ENCODE results near the gene CD209. TPM values are rescaled to one million over a fixed set of nuclear protein-coding genes. Genes with fewer than 3 reads are reported as not detected.

CD209 gene
- polyA plus RNA-seq, 1 donor from 2014 or later: not detected

- Histone ChIP-seq H3K27me3 (ENCODE audit: insufficient read depth, low read depth, low read length) (no peaks in the 10 kb centered on the region), H3K9me3 (ENCODE audit: low read length) (no peaks in the 10 kb centered on the region), H3F3A (ENCODE audit: insufficient read depth, low read length, poor library complexity, severe bottlenecking) (no peaks in the 10 kb centered on the region), H3K9me2 (ENCODE audit: insufficient read depth, low read length) (no peaks in the 10 kb centered on the region), H3K79me2 (replicated peaks; ENCODE audit: insufficient read depth, low read length) (no peaks in the 10 kb centered on the region), H3K4me2 (ENCODE audit: low read length) (no peak overlapping the region), H3K27ac (ENCODE audit: low read length) (no peak overlapping the region), H3K36me3 (ENCODE audit: insufficient read depth, low read length) (no peaks in the 10 kb centered on the region), H3K4me3 (ENCODE audit: low read length) (no peak overlapping the region), H2AFZ (ENCODE audit: low read depth, low read length) (no peak overlapping the region), H4K20me1 (ENCODE audit: insufficient read depth) (no peaks in the 10 kb centered on the region), H3K9ac (ENCODE audit: low read length) (no peak overlapping the region)
- TF ChIP-seq TAF1 (IDR thresholded peaks at IDR 0.05; ENCODE audit: low read depth): no peak
- no peak for TF ChIP-seq EP300 (conservative IDR thresholded peaks at IDR 0.05; ENCODE audit: poor library complexity, severe bottlenecking)
- TF ChIP-seq POLR2AphosphoS5 (IDR thresholded peaks at IDR 0.05): no peak
Observed at GRCh38 chr19:7690779-7691258, 56.5 kb downstream of the CD209 start.

Other genes starting within 250 kb of the CD209 start
- 14.6 and 22.0 TPM in 2 replicates for gene ZNF358, start 231.4 kb downstream of the CD209 start, polyA plus RNA-seq
- 16.9 and 20.6 TPM in 2 replicates for gene MCOLN1, start 224.9 kb downstream of the CD209 start, polyA plus RNA-seq
- 10.8 and 25.0 TPM in 2 replicates for gene PNPLA6, start 211.8 kb downstream of the CD209 start, polyA plus RNA-seq
- gene CAMSAP3, start 151.7 kb downstream of the CD209 start, polyA plus RNA-seq: 17.0 and 22.5 TPM in 2 replicates
- 19.6 and 20.8 TPM in 2 replicates for gene XAB2, start 118.0 kb downstream of the CD209 start, polyA plus RNA-seq
- 84.6 and 105 TPM in 2 replicates for gene PET100, start 117.7 kb downstream of the CD209 start, polyA plus RNA-seq
- not detected in 2 replicates for gene PCP2, start 113.8 kb downstream of the CD209 start, polyA plus RNA-seq
- 1.7 and 7.8 TPM in 2 replicates for gene STXBP2, start 110.4 kb downstream of the CD209 start, polyA plus RNA-seq
- gene RETN, start 78.5 kb downstream of the CD209 start, polyA plus RNA-seq: not detected in 2 replicates
- 0.22 TPM in 1 of 2 replicates, not detected in the other for gene MCEMP1, start 70.4 kb downstream of the CD209 start, polyA plus RNA-seq
- 88.5 and 113 TPM in 2 replicates for gene TRAPPC5, start 66.7 kb downstream of the CD209 start, polyA plus RNA-seq
- gene FCER2, start 45.4 kb downstream of the CD209 start, polyA plus RNA-seq: not detected in 2 replicates
- gene CLEC4G, start 15.4 kb downstream of the CD209 start, polyA plus RNA-seq: not detected in 2 replicates
- gene CLEC4M, start 15.7 kb upstream of the CD209 start, polyA plus RNA-seq: not detected in 2 replicates
- 50.6 and 65.1 TPM in 2 replicates for gene EVI5L, start 82.7 kb upstream of the CD209 start, polyA plus RNA-seq
- 2.5 and 2.7 TPM in 2 replicates for gene PRR36, start 126.9 kb upstream of the CD209 start, polyA plus RNA-seq
- not detected in 2 replicates for gene LRRC8E, start 141.0 kb upstream of the CD209 start, polyA plus RNA-seq
- gene MAP2K7, start 156.3 kb upstream of the CD209 start, polyA plus RNA-seq: 9.2 and 13.4 TPM in 2 replicates
- gene TGFBR3L, start 167.3 kb upstream of the CD209 start, polyA plus RNA-seq: not detected in 2 replicates
- 12.8 and 13.2 TPM in 2 replicates for gene SNAPC2, start 172.8 kb upstream of the CD209 start, polyA plus RNA-seq
- gene CTXN1, start 178.6 kb upstream of the CD209 start, polyA plus RNA-seq: 24.7 and 34.1 TPM in 2 replicates
- 48.3 and 56.7 TPM in 2 replicates for gene TIMM44, start 196.1 kb upstream of the CD209 start, polyA plus RNA-seq